Measurements from ENCODE around the gene EMCN. TPM values are rescaled to one million over a fixed set of nuclear protein-coding genes. Genes with fewer than 3 reads are reported as not detected.

The EMCN gene
- total RNA-seq, 1 experiment from 2014 or later = not detected

- Histone ChIP-seq H3K4me1 (ENCODE audit: insufficient read depth, low read length) (no peaks in the 10 kb centered on the region), H3T11ph (ENCODE audit: low read length) (no peak overlapping the region), H2AK5ac (ENCODE audit: insufficient read length, low read length) (no peak overlapping the region), H3K56ac (ENCODE audit: insufficient read length, low read depth, low read length) (no peak overlapping the region), H4K5ac (ENCODE audit: insufficient read length, low read depth, low read length) (no peak overlapping the region), H3K27ac (ENCODE audit: insufficient read length, low read depth, low read length) (no peak overlapping the region), H4K91ac (ENCODE audit: insufficient read length, low read depth, low read length) (no peak overlapping the region), H3K4me2 (ENCODE audit: insufficient read depth, insufficient read length, low read length) (no peak overlapping the region), H4K20me1 (ENCODE audit: control insufficient read depth, insufficient read depth, insufficient read length) (no peaks in the 10 kb centered on the region), H3K9ac (ENCODE audit: extremely low read depth, insufficient read length, low read length) (no peak overlapping the region), H3K79me2 (ENCODE audit: insufficient read depth, low read length) (no peaks in the 10 kb centered on the region), H3K23ac (ENCODE audit: insufficient read length, low read depth, low read length) (no peak overlapping the region), H3K27me3 (ENCODE audit: insufficient read depth, low read length) (no peaks in the 10 kb centered on the region), H3K4ac (ENCODE audit: low read depth, low read length) (no peak overlapping the region), H3K23me2 (ENCODE audit: insufficient read length, low read depth, low read length, poor library complexity, severe bottlenecking) (no peaks in the 10 kb centered on the region), H3K79me1 (ENCODE audit: insufficient read depth, low read depth, low read length, poor library complexity, severe bottlenecking) (no peaks in the 10 kb centered on the region), H2BK20ac (ENCODE audit: low read depth, low read length, poor library complexity, severe bottlenecking) (no peak overlapping the region), H2BK12ac (ENCODE audit: insufficient read length, low read depth, low read length) (no peak overlapping the region), H2BK5ac (ENCODE audit: insufficient read length, low read length) (no peak overlapping the region), H2BK120ac (ENCODE audit: low read depth, low read length, poor library complexity, severe bottlenecking) (no peak overlapping the region), H3K14ac (ENCODE audit: insufficient read depth, low read length) (no peak overlapping the region), H3K18ac (ENCODE audit: insufficient read length, low read depth, low read length) (no peak overlapping the region), H2BK15ac (ENCODE audit: low read depth, low read length) (no peak overlapping the region), H2AFZ (ENCODE audit: low read length) (no peak overlapping the region), H4K8ac (replicated peaks; ENCODE audit: insufficient read length, low read depth, low read length) (no peak overlapping the region), H3K9me3 (ENCODE audit: control insufficient read depth, low read depth, low read length) (no peaks in the 10 kb centered on the region)
- TF ChIP-seq CTCF (conservative IDR thresholded peaks at IDR 0.05) = no peak
- Mint-ChIP-seq H3K9me3 (peaks cover 3 to 4% of the 10 kb centered on the region in 2 experiments; a peak in 2 of 5 replicates), H3K36me3 (ENCODE audit: insufficient read depth in 1 of 3, low read depth in 3 of 3) (no peaks in the 10 kb centered on the region), H3K27ac (no peak overlapping the region), H3K27me3 (ENCODE audit: low read depth) (no peaks in the 10 kb centered on the region), H3K4me1 (no peaks in the 10 kb centered on the region), H3K4me3 (no peak overlapping the region)
- no peak for DNase-seq
- WGBS (ENCODE audit: extremely low coverage, insufficient read length, low lambda C conversion rate) = no CpG with 5 or more reads among the region's 2 CpGs
Measured at GRCh38 chr4:100450449-100450848, 67.4 kb downstream of the EMCN start.

Measured in H9 (cell line).